ENCODE results near the gene EN2.

The EN2 gene

DNA sequence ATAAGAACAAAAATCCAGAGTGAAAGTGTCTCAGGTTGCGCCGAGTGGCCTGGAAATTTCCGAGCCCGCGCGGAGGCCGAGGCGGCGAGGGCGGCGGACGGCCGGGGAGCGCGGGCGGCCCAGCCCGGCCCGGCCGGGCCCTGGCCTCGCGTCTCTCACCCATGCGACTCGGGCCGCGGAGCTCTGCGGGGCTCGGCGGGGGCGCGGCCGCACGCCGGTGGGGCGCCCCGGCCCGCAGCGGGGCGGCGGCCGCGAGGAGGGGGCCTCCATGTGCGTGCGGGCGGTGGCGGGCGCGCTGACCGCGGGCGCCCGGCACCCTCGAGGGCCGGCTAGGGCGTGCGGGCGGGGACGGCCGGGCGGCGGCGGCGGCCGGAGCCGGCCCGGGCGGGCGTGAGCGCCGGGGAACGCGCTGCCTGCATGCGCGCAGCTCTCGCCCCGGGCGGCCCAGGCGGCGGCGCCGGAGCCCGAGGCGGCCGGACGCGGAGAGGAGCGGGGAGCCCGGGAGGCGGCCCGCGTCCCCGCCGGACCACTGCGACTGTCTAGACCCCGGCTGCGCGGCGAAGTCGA is 302 bp upstream of the EN2 start:
- H3K4me3 ChIP-seq (ENCODE audit: low read depth in 1 of 2, low read length in 2 of 2): peak overlapping the region in 1 of 2 donors; percentile 57
- H3K4me1 ChIP-seq (ENCODE audit: control insufficient read depth in 1 of 2, insufficient read depth in 2 of 2, low read length in 2 of 2): peaks cover 10 to 13% of the 10 kb centered on the region in 2 donors
- no peak overlapping the region for H3K27ac ChIP-seq (ENCODE audit: low read depth, low read length)
- no peak overlapping the region for H3K9ac ChIP-seq (ENCODE audit: low read depth in 1 of 2, low read length in 2 of 2)
- H3K9me3 ChIP-seq (ENCODE audit: control insufficient read depth in 1 of 2, low read length in 2 of 2): no peaks in the 10 kb centered on the region
- H3K27me3 ChIP-seq (ENCODE audit: control insufficient read depth in 1 of 2, insufficient read depth in 2 of 2, low read length in 2 of 2): peaks cover 81 to 82% of the 10 kb centered on the region in 2 donors
- H3K36me3 ChIP-seq (ENCODE audit: control insufficient read depth in 1 of 2, insufficient read depth in 2 of 2, low read length in 2 of 2): no peaks in the 10 kb centered on the region

DNA sequence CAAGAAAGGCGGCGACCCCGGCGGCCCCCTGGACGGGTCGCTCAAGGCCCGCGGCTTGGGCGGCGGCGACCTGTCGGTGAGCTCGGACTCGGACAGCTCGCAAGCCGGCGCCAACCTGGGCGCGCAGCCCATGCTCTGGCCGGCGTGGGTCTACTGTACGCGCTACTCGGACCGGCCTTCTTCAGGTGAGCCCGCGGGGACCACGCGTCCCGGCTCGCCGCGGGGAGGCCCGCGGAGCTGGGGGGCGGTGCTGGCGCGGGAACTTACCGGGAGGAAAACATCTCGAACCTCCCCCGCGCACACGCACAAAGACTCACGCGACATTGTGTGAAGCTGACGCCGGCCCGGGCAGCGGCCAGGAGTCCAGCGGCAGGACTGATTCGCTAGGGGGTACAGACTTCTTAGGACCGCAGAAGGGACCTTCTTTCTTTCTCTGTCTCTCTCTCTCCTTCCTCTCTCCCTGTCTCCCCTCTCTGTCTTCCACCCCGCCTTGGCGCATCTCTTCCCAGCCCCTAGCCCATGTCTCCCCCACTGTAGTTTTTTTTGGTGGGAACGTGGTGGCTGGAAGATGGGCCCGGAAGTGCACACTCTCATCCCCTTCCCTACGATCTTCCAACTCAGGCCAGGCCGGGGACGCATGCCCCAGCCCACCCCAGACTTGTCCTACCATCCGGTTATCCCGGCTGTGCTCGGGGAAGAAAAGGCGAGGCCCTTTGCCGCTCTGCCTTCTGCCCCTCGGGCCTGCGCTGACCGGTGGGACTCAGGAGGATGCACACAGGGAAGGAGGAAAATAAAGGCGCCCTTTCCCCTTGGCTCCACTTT is 1.2 kb downstream of the EN2 start:
- Histone ChIP-seq H3K9me3 (ENCODE audit: control insufficient read depth in 1 of 2, low read length in 2 of 2) (no peaks in the 10 kb centered on the region), H3K27ac (ENCODE audit: low read depth, low read length) (no peak overlapping the region), H3K27me3 (ENCODE audit: control insufficient read depth in 1 of 2, insufficient read depth in 2 of 2, low read length in 2 of 2) (peaks cover 80 to 83% of the 10 kb centered on the region in 2 donors), H3K4me3 (ENCODE audit: low read depth in 1 of 2, low read length in 2 of 2) (no peak overlapping the region), H3K36me3 (ENCODE audit: control insufficient read depth in 1 of 2, insufficient read depth in 2 of 2, low read length in 2 of 2) (no peaks in the 10 kb centered on the region), H3K4me1 (ENCODE audit: control insufficient read depth in 1 of 2, insufficient read depth in 2 of 2, low read length in 2 of 2) (peaks cover 10 to 13% of the 10 kb centered on the region in 2 donors), H3K9ac (ENCODE audit: low read depth in 1 of 2, low read length in 2 of 2) (no peak overlapping the region)

DNA sequence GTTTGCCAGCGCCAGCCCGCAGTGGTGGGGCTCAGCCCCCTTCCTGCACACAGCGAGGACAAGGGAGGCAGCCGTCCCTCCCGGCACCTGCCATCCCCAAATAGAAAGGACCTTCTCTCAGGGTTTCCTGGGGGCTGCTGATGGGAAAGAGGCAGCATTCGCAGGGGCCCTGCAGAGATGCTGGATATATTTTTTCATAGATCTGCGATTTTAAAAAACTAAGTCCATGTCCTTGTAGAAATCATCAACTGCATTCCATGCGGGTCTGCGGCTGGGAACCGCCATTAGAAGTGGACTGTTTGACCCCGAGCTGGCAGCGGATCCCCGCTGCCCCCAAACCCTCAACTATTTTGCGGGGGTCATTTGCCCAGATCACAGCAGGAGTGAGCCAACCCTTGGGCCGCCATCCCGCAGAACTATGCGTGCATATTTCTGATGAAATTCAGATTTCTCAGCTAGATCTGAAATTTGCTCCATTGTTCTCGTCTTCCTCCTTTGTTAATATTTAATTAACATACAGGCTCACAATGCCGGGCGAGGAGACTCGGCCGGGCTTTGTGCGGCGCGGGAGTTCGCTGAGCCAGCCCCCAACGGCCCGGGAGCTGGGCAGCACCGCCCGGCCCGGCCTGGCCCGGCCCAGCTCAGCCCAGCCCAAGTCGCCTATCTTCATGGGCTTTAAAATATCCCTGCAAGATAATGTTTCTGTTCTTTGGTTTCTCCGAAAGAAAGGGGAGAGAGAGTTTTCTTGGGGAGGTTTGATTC is 2.0 kb downstream of the EN2 start:
- no peaks in the 10 kb centered on the region for H3K36me3 ChIP-seq (ENCODE audit: control insufficient read depth in 1 of 2, insufficient read depth in 2 of 2, low read length in 2 of 2)
- no peak overlapping the region for H3K4me3 ChIP-seq (ENCODE audit: low read depth in 1 of 2, low read length in 2 of 2)
- H3K4me1 ChIP-seq (ENCODE audit: control insufficient read depth in 1 of 2, insufficient read depth in 2 of 2, low read length in 2 of 2): peaks cover 10 to 13% of the 10 kb centered on the region in 2 donors
- H3K27ac ChIP-seq (ENCODE audit: low read depth, low read length): no peak overlapping the region
- H3K27me3 ChIP-seq (ENCODE audit: control insufficient read depth in 1 of 2, insufficient read depth in 2 of 2, low read length in 2 of 2): peaks cover 80 to 83% of the 10 kb centered on the region in 2 donors
- no peak overlapping the region for H3K9ac ChIP-seq (ENCODE audit: low read depth in 1 of 2, low read length in 2 of 2)
- H3K9me3 ChIP-seq (ENCODE audit: control insufficient read depth in 1 of 2, low read length in 2 of 2): no peaks in the 10 kb centered on the region

DNA sequence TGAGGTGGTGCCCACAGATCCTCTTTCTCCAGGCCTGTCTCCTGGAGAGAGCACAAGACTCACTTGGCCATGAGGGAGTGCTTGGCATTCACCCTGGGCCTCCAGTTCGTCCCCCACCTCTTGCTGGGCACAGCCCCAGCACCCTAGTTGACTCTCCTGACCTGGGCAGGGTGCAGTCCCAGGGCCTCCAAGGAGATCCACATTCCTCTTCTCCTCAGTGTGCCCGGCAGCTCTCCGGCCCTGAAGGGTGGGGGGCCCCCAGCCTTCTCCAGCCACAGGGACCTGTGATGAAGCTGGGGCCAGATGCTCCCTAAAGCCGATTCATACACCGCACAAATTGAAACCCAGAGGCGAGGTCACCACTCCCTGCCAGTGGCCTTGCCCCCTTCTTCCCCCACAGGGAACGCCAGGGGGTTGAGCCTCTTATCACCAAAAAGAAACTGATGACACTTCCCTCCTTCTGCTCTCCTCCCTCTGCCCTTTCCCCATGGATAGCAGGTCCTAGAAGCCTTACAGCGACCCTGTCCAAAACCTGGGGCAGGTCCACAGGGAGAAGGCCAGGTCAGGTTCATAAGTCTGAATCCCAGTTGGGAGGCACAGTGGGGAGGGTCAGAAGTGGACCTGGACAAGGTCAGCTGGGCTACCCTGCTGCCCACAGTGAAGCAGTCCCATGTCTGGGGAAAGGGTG is 3.1 kb downstream of the EN2 start:
- H3K9ac ChIP-seq (ENCODE audit: low read depth in 1 of 2, low read length in 2 of 2): no peak overlapping the region
- no peaks in the 10 kb centered on the region for H3K36me3 ChIP-seq (ENCODE audit: control insufficient read depth in 1 of 2, insufficient read depth in 2 of 2, low read length in 2 of 2)
- H3K9me3 ChIP-seq (ENCODE audit: control insufficient read depth in 1 of 2, low read length in 2 of 2): no peaks in the 10 kb centered on the region
- H3K27me3 ChIP-seq (ENCODE audit: control insufficient read depth in 1 of 2, insufficient read depth in 2 of 2, low read length in 2 of 2): peaks cover 80 to 83% of the 10 kb centered on the region in 2 donors
- no peak overlapping the region for H3K4me3 ChIP-seq (ENCODE audit: low read depth in 1 of 2, low read length in 2 of 2)
- H3K27ac ChIP-seq (ENCODE audit: low read depth, low read length): no peak overlapping the region
- H3K4me1 ChIP-seq (ENCODE audit: control insufficient read depth in 1 of 2, insufficient read depth in 2 of 2, low read length in 2 of 2): peaks cover 10 to 13% of the 10 kb centered on the region in 2 donors

DNA sequence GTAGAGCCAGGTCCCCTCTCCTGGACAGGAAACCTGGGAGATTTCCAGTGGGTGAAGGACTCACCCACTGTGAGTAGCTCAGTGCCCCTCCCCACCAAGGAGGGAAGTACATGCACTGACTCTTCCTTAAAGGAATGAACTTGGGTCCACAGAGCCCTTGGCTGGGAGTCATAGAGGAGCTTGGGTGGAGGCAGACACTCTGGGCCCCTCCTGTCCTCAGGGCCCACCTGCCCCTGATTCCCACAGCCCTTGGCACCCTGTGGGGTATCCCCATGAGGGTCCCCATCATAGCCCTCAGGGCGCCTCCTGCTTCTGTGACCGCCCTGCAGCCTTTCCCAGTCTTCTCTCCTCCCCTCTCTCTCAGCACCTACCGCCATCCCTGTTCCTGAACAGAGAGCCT is 3.7 kb downstream of the EN2 start:
- H3K27me3 ChIP-seq (ENCODE audit: control insufficient read depth in 1 of 2, insufficient read depth in 2 of 2, low read length in 2 of 2): peaks cover 80 to 84% of the 10 kb centered on the region in 2 donors
- H3K4me3 ChIP-seq (ENCODE audit: low read depth in 1 of 2, low read length in 2 of 2): no peak overlapping the region

DNA sequence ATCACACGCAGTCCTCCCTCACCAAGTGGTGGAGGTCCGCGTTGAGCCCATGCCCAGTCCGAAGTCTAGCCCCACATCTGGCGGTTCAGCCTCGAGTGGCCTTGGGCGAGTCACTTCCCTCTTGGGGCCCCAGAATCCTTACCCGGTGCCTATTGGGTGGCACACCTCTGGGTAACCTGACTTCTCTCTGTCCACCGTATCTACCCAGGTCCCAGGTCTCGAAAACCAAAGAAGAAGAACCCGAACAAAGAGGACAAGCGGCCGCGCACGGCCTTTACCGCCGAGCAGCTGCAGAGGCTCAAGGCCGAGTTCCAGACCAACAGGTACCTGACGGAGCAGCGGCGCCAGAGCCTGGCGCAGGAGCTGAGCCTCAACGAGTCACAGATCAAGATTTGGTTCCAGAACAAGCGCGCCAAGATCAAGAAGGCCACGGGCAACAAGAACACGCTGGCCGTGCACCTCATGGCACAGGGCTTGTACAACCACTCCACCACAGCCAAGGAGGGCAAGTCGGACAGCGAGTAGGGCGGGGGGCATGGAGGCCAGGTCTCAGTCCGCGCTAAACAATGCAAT is 4.3 kb downstream of the EN2 start:
- H3K9ac ChIP-seq (ENCODE audit: low read depth in 1 of 2, low read length in 2 of 2): no peak overlapping the region
- H3K36me3 ChIP-seq (ENCODE audit: control insufficient read depth in 1 of 2, insufficient read depth in 2 of 2, low read length in 2 of 2): no peaks in the 10 kb centered on the region
- H3K4me3 ChIP-seq (ENCODE audit: low read depth in 1 of 2, low read length in 2 of 2): no peak overlapping the region
- peaks cover 4 to 7% of the 10 kb centered on the region in 2 donors for H3K4me1 ChIP-seq (ENCODE audit: control insufficient read depth in 1 of 2, insufficient read depth in 2 of 2, low read length in 2 of 2)
- no peak overlapping the region for H3K27ac ChIP-seq (ENCODE audit: low read depth, low read length)
- H3K27me3 ChIP-seq (ENCODE audit: control insufficient read depth in 1 of 2, insufficient read depth in 2 of 2, low read length in 2 of 2): peaks cover 81 to 83% of the 10 kb centered on the region in 2 donors
- H3K9me3 ChIP-seq (ENCODE audit: control insufficient read depth in 1 of 2, low read length in 2 of 2): no peaks in the 10 kb centered on the region

More for the DNA sequence above, 3.7 kb downstream of the EN2 start:
- H3K27ac ChIP-seq (ENCODE audit: low read depth, low read length): no peak overlapping the region
- H3K9ac ChIP-seq (ENCODE audit: low read depth in 1 of 2, low read length in 2 of 2): no peak overlapping the region
- no peaks in the 10 kb centered on the region for H3K9me3 ChIP-seq (ENCODE audit: control insufficient read depth in 1 of 2, low read length in 2 of 2)
- H3K36me3 ChIP-seq (ENCODE audit: control insufficient read depth in 1 of 2, insufficient read depth in 2 of 2, low read length in 2 of 2): no peaks in the 10 kb centered on the region
- peaks cover 9 to 11% of the 10 kb centered on the region in 2 donors for H3K4me1 ChIP-seq (ENCODE audit: control insufficient read depth in 1 of 2, insufficient read depth in 2 of 2, low read length in 2 of 2)

DNA sequence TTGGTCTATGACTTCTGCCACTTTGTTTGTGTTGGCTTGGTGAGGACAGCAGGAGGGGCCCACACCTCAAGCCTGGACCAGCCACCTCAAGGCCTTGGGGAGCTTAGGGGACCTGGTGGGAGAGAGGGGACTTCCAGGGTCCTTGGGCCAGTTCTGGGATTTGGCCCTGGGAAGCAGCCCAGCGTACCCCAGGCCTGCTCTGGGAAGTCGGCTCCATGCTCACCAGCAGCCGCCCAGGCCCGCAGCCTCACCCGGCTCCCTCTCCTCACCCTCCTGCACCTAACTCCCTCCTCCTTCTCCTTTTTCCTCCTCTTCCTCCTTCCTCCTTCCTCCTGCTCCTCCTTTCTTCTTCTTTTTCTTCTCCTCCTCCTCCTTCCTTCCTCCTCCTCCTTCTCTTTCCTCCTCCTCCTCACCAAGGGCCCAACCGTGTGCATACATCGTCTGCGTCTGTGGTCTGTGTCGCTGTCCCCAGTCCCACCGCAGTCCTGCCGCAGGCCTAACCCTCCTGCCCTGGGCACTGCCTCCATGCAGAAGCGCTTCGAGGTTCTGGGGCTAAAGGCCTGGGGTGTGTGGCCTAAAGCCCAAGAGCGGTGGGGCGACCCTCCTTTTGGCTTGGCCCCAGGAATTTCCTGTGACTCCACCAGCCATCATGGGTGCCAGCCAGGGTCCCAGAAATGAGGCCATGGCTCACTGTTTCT is 5.3 kb downstream of the EN2 start:
- Histone ChIP-seq H3K27me3 (ENCODE audit: control insufficient read depth in 1 of 2, insufficient read depth in 2 of 2, low read length in 2 of 2) (peaks cover 90 to 91% of the 10 kb centered on the region in 2 donors), H3K36me3 (ENCODE audit: control insufficient read depth in 1 of 2, insufficient read depth in 2 of 2, low read length in 2 of 2) (no peaks in the 10 kb centered on the region), H3K4me1 (ENCODE audit: control insufficient read depth in 1 of 2, insufficient read depth in 2 of 2, low read length in 2 of 2) (peaks cover 7 to 8% of the 10 kb centered on the region in 2 donors), H3K9ac (ENCODE audit: low read depth in 1 of 2, low read length in 2 of 2) (no peak overlapping the region), H3K4me3 (ENCODE audit: low read depth in 1 of 2, low read length in 2 of 2) (no peak overlapping the region), H3K27ac (ENCODE audit: low read depth, low read length) (no peak overlapping the region), H3K9me3 (ENCODE audit: control insufficient read depth in 1 of 2, low read length in 2 of 2) (no peaks in the 10 kb centered on the region)

DNA sequence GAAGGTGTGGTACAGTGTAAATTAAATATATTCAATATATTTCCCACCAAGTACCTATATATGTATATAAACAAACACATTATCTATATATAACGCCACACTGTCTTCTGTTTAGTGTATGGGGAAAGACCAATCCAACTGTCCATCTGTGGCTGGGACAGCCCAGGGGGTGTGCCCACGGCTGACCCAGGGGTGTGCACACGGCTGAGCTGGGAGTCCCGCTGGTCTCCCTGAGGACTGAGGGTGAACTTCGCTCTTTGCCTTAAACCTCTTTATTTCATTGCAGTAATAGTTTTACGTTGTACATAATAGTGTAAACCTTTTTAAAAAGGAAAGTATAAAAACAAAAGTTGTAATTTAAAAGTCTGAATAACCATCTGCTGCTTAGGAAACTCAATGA is 6.3 kb downstream of the EN2 start:
- H3K27me3 ChIP-seq (ENCODE audit: control insufficient read depth in 1 of 2, insufficient read depth in 2 of 2, low read length in 2 of 2): peaks cover 92 to 96% of the 10 kb centered on the region in 2 donors
- H3K36me3 ChIP-seq (ENCODE audit: control insufficient read depth in 1 of 2, insufficient read depth in 2 of 2, low read length in 2 of 2): no peaks in the 10 kb centered on the region

More for the DNA sequence above, 6.3 kb downstream of the EN2 start:
- H3K9ac ChIP-seq (ENCODE audit: low read depth in 1 of 2, low read length in 2 of 2): no peak overlapping the region
- no peak overlapping the region for H3K27ac ChIP-seq (ENCODE audit: low read depth, low read length)
- peaks cover 3 to 9% of the 10 kb centered on the region in 2 donors for H3K4me1 ChIP-seq (ENCODE audit: control insufficient read depth in 1 of 2, insufficient read depth in 2 of 2, low read length in 2 of 2)
- no peaks in the 10 kb centered on the region for H3K9me3 ChIP-seq (ENCODE audit: control insufficient read depth in 1 of 2, low read length in 2 of 2)
- H3K4me3 ChIP-seq (ENCODE audit: low read depth in 1 of 2, low read length in 2 of 2): no peak overlapping the region
